RWPE1 (cell line): Measurements from ENCODE around the gene RPS19BP1.

Experiments
- CTCF ChIA-PET: fragments of 350-600 bp; sonication (Branson Sonifier 250); formaldehyde crosslinking; extraction: SDS; loops from one replicate; lab custom pipeline; 2021; lab: Yijun Ruan, JAX
- POLR2A ChIA-PET: fragments of 400-600 bp; formaldehyde crosslinking; extraction: SDS; loops from one replicate; lab custom pipeline; 2020; ENCODE audit warnings: antibody characterized with exemption; ENCODE audit not compliant: low non-redundant PET; lab: Yijun Ruan, JAX
- DNase-seq: peaks from one replicate; pipeline ENCODE4 v3.0.0; 2012; ENCODE audit warnings: low spot score
- H3K27ac ChIP-seq: fragments of 450-650 bp; 2 replicates; pipeline ENCODE4 v1.5.1; 2017
- CTCF ChIP-seq: fragments of 450-650 bp; conservative IDR thresholded peaks from 2 replicates; pipeline ENCODE4 v1.5.1; 2017; ENCODE audit warnings: low read depth, mild to moderate bottlenecking

The RPS19BP1 gene

GRCh38 chr22:39481595-39481994 lies 51.0 kb downstream of the RPS19BP1 start:
- POLR2A ChIA-PET: no interaction called here
- CTCF ChIA-PET: interaction anchor here (0.6 kb wide), 1 partner anchor 16 kb away, joined by 4 read pairs; no protein-coding TSS in a partner anchor
- no peak for DNase-seq
- TF ChIP-seq CTCF: no peak
- no peak overlapping the region for H3K27ac ChIP-seq

GRCh38 chr22:39481054-39481453 lies 51.5 kb downstream of the RPS19BP1 start:
- ChIA-PET CTCF (no interaction called here), POLR2A (no interaction called here)
- no peak for TF ChIP-seq CTCF
- no peak overlapping the region for H3K27ac ChIP-seq
- no peak for DNase-seq

GRCh38 chr22:39480557-39480956 lies 52.0 kb downstream of the RPS19BP1 start:
- no peak for DNase-seq

GRCh38 chr22:39479254-39479653 lies 53.3 kb downstream of the RPS19BP1 start:
- ChIA-PET CTCF (no interaction called here), POLR2A (no interaction called here)
- no peak for DNase-seq
- TF ChIP-seq CTCF: no peak
- no peak overlapping the region for H3K27ac ChIP-seq

More at GRCh38 chr22:39480557-39480956, 52.0 kb downstream of the RPS19BP1 start:
- POLR2A ChIA-PET: no interaction called here
- H3K27ac ChIP-seq: no peak overlapping the region
- no peak for TF ChIP-seq CTCF
- CTCF ChIA-PET: no interaction called here
